Fibroblast of pulmonary artery (primary cell): ENCODE measurements around the gene PSMD8.

Source experiments
- DNase-seq: peaks from one replicate; pipeline ENCODE4 v3.0.0-alpha.2; 2010; ENCODE audit warnings: low read depth
- H3K4me3 ChIP-seq: replicated peaks from 2 replicates; pipeline ENCODE4 v1.5.1; 2011; ENCODE audit warnings: low read depth, mild to moderate bottlenecking, control low read depth, low read length, moderate library complexity
- TF ChIP-seq, protein P1 (sequence below): IDR thresholded peaks from 2 replicates; pipeline ENCODE4 v1.5.1; 2011; ENCODE audit warnings: mild to moderate bottlenecking, control low read depth, low read length, inconsistent platforms; ENCODE audit errors: missing control alignments

The PSMD8 gene

DNA sequence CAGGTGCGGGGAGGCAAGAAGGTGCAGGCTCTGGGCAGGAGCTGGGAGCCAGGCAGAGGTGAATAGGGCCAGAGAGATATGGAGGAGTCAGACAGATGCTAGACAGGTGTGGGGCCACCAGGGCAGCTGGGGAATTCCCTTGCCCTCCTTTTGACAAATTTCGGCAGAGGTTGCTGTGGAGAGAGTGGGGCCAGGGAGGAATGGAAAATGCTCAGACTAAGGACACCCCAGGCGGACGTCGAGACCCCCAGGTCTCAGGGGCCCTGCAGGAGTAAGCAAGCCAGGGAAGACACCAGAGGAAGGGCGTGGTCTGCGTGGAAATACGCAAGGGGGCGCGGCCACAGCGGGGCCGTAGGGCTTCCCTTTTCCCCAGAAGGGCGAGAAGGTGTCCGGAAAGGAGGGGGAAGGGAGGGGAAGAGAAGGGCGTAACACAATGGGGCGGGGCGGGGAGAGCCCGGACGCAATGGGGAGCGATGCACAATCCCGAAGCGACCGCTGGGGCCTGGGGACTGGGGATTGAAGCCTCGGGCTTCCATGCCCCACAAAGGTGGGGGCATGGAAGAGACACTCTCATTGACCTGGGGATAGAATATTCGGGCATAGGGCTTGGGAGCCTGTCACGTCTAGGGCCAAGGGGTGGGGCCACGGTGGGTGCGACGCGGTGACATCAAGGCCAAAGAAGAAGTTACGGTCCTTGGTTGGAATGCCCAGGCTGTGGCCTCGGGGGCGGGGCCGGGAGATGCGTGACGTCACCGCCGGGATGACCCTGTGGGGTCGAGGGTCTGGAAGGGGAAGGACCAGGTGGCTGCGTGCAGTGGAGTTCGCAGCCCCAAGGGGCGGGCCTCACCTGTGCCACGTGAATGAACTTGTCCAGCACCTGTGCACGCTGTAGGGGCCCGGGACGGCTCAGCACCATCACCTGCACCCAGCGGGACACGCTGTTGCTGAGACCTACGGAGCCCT, 43.5 kb downstream of the PSMD8 start:
- H3K4me3 ChIP-seq, result no peak overlapping the region
- TF ChIP-seq, protein P1, sequence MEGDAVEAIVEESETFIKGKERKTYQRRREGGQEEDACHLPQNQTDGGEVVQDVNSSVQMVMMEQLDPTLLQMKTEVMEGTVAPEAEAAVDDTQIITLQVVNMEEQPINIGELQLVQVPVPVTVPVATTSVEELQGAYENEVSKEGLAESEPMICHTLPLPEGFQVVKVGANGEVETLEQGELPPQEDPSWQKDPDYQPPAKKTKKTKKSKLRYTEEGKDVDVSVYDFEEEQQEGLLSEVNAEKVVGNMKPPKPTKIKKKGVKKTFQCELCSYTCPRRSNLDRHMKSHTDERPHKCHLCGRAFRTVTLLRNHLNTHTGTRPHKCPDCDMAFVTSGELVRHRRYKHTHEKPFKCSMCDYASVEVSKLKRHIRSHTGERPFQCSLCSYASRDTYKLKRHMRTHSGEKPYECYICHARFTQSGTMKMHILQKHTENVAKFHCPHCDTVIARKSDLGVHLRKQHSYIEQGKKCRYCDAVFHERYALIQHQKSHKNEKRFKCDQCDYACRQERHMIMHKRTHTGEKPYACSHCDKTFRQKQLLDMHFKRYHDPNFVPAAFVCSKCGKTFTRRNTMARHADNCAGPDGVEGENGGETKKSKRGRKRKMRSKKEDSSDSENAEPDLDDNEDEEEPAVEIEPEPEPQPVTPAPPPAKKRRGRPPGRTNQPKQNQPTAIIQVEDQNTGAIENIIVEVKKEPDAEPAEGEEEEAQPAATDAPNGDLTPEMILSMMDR, result no peak
- no peak for DNase-seq

DNA sequence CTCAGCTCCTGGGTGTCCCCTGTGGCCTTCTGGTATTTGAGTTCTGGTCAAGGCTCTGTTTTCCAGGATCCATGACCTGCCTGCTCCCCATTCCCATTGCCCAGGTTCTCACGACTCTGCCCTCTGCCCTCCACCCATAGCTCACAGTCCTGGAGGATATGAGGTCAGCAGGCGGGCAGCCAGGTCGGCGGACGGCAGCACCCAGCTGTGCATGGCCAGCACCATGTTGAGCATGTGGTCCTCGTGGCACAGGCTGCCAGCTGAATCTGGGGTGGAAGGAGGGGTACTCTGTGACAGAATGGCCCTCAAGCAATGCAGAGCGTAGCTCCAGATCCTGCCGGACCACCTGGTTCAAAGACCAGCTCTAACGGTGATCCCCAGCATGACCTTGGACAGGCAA, 46.6 kb downstream of the PSMD8 start:
- no peak for DNase-seq
- H3K4me3 ChIP-seq, result no peak overlapping the region
- TF ChIP-seq, protein P1, result no peak

DNA sequence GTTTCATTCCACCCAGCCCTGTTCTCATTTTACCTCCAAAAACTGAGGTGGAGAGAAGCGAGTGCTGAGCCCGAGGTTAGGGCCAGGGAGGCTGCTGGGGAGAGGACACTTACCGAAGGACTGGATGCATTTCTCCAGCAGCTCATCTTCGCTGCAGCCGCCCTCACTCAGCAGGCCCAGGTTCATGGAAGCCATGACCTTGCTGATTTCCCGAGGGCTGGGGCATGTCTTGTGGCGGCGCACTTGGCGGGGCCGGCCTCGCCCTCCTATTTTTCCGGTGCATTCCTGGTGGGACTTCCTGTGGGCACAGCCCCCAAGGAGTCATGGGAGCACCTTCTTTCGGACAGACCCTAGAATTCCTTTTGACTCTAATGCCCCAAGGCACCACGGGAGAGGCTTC, 47.5 kb downstream of the PSMD8 start:
- H3K4me3 ChIP-seq, result no peak overlapping the region
- DNase-seq, result no peak
- TF ChIP-seq, protein P1, result no peak

DNA sequence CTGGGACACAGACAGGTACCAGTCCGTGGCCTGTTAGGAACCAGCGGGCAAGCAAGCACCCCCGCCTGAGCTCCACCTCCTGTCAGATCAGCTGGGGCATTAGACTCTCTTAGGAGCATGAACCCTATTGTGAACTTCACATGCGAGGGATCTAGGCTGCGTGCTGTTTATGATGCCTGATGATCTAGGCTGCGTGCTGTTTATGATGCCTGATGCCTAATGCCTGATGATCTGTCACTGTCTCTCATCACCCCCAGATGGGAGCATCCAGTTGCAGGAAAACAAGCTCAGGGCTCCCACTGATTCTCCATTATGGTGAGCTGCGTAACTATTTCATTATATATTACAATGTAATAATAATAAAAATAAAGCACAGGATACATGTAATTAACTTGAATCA, 48.1 kb downstream of the PSMD8 start:
- H3K4me3 ChIP-seq, result no peak overlapping the region
- TF ChIP-seq, protein P1, result no peak
- no peak for DNase-seq

DNA sequence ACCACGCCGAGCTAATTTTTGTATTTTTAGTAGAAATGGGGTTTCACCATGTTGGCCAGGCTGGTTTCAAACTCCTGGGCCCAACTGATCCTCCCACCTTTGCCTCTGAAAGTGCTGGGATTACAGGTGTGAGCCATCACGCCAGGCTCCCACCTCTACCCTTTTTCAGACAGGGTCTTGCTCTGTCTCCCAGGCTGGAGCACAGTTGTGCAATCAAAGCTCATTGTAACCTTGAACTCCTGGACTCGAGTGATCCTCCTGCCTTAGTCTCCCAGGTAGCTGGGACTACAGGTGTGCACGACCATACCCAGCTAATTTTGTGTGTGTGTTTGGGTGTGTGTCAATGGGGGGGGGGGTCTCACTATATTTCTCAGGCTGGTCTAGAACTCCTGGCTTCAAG, 49.9 kb downstream of the PSMD8 start:
- TF ChIP-seq, protein P1, result no peak

DNA sequence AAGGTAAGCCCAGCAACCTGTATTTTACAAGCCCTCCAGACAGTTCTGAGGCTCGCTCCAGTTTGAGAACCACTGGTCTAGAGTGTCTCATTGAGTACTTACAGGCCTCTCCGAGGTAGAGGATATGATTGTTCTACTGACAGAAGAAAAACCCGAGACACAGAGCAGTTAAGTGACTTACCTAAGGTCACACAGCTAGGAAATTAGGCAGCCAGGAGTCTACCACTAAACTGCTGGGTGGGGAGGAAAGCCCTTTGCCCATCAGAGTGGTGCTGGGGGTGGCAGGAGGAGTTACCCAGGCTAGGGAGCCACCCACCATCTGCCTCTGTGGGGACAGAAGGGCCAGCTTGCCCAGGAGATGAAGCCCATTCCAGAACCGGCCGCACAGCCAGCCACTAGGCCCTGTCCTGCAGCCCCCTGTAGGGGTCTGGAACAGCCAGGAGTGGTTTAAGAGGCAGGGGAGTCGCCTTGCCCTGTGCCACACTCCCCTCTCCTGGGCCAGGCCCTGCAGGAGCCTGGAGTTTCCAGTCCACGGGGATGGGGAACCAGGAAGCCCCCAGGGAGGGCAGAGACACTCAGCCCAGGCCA, 50.9 kb downstream of the PSMD8 start:
- no peak for DNase-seq
- TF ChIP-seq, protein P1, result no peak
- H3K4me3 ChIP-seq, result no peak overlapping the region

More for the DNA sequence above, 49.9 kb downstream of the PSMD8 start:
- H3K4me3 ChIP-seq, result no peak overlapping the region
- DNase-seq, result no peak
